Stimulated activated CD8-positive, alpha-beta memory T cell treated with anti-CD3 and anti-CD28 coated beads, Interleukin-7, amount 100 ng/mL, for 24 hours (primary cell): ENCODE data around the gene SS18L1.

ENCODE experiments used
- DNase-seq: peaks from one replicate; pipeline ENCODE4 v3.0.0-alpha.2; 2020; ENCODE audit warnings: low read depth

Gene SS18L1

DNA sequence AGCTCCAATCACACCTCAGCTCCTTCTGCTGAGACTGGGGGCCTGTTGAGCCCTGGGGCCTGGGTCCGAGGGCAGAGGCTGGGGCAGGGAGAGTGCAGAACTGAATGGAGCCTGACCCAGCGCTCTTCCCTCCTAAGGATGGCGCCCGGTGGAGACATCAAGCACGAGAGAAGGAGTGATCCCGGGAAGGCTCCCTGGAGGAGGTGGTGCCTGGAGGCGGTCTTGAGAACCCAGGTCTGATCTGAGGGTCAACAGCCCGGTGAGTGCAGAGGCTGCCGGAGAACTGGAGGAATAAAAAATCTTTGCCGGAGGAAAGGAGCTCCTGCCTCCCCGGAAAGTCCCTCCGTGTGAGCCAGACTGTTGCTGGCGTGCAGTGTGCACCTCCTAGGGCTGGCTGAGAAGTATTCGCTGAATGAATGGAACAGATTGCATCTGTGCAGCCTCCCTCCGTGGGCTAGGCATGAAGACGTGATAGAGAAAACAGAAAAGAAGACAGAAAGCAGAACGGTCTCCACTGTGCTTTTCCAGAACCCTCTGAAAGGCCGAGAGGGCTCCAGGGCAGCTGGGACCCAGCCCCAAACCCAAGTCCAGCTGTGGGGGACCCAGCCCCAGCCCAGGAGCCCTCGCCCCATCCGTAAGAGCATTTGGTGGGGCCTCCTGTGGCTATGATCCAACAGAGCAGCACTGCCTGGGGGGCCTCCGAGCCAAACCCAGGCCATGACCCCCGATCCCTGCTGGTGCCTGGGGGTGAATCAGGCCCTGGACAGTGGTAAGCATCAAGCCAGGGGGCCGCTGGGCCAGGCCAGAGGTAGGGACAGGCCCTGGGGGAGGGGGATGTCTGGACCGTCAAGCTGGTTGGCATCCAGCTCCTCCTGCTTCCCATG lies 83.4 kb downstream of the SS18L1 start:
- no peak for DNase-seq

DNA sequence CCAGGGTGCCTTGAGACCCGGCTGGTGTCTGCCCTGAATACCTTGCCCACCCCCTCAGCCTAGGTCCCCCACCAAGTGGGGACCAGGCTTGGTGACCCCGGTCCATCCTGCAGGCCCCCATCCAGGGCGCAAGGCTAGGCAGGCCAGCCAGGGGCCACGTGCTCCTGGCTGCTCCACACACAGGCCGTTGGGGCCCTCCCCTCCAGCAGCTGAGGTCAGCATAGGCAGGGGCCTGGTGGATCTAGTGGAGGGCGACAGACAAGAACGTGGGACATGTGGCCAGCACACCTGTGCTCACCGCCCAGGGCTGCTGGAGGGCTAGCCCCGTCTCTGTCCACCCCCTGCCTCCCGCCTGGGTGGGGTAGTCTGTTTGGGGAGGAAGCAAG lies 84.0 kb downstream of the SS18L1 start:
- no peak for DNase-seq

DNA sequence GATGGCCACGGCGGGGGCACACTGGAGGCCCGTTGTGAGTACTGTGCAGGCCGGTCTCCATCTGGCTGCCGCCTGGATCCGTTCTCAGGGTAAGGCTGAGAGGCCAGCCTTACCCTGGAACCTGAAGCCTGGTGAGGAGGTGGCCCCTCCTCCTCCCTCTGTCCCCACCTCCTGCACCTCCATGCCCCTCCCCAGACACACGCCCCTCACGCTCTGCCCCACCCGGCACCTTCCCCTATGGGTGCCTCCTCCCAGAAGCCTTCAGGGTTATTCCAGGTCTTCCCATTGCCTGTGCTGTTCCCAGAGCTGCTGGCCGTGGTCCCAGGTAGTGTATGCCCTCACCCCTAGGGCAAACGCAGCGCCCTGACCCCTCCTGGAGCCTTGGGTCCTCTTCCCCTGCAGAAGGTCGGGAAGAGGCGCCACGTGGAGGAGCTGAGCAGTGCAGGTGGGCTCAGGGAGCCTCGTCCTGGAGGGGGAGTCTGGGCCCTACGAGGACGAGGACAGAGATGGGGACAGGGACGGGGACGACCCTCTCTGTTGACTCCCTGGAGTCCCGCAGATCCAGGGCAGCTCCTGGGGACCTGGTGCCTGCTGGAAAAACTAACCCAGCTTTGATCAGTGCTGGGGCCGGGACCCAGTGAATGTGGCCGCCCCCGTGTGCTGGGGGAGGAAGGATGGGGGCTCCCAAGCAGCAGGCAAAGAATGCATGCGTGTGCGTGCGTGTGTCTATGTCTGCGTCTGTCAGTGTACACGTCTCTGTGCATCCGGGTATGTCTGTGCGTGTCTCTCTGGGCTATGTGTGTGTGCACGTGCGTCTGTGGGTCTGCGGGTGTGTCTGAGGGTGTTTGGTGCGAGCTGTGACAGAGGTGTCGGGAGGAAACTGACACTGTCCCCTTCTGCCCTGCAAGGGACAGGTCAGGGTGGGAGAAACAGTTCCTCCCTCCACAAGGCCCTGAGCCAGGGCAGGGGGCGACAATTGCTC lies 84.7 kb downstream of the SS18L1 start:
- DNase-seq, result no peak

DNA sequence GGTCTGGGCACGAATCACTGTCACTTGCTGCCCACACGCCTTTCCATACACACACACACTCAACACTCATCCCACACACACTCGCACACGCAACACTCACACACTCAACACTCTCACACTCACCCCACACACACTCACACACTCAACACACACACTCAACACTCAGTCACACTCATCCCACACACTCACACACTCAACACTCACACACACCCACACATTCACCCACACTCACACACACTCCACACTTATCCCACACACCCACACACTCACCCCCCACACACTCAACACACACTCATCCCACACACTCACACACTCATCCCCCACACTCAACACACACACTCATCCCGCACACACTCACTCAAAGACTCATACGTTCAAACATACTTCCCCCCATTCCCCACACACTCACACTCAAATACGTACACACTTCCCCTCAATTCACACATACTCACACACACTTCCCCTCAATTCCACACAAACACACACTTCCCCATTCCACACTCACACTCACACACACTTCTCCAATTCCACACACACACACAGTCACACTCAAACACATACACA lies 85.5 kb downstream of the SS18L1 start:
- no peak for DNase-seq

DNA sequence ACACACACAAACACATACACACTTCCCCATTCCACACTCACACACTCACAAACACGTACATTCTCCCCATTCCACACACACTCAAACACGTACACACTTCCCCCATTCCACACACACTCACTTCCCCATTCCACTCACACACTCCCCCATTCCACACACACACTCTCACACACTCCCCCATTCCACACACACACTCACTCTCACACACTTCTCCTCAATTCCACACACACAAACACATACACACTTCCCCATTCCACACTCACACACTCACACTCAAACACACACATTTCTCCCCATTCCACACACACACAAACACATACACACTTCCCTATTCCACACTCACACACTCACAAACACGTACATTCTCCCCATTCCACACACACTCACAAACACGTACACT lies 86.1 kb downstream of the SS18L1 start:
- no peak for DNase-seq

DNA sequence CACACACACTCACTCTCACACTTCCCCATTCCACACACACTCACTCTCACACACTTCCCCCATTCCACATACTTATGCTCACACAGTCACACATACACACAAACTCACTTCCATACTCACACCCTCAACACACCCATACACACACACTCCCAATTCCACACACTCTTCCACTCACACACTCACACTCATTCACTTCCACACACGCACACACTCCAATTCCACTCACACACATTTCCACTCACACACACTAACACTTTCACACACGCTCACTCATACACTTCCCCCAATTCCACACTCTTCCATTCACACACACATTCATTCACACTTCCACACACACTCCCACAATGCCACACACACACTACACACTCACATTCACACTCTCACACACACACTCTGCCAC lies 86.7 kb downstream of the SS18L1 start:
- no peak for DNase-seq

DNA sequence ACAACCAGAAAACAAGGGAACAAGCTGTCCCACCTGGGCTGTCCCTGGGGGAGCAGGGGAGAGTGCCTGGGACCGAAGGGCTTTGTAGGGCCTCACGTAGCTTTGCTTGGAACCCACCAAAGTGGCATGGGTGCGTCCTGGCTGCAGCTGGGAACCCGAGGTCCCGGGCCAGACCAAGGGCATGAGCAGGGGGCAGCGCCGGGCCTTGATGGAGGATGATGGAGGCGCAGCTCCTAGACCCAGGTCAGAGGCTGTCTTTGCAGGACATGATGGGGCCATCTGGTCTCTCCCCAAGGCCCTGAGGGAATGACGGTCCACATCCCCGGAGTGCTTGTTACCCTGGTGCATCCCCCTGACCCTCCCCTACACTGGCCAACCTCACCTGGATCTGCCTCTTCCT lies 87.1 kb downstream of the SS18L1 start:
- DNase-seq, result no peak

DNA sequence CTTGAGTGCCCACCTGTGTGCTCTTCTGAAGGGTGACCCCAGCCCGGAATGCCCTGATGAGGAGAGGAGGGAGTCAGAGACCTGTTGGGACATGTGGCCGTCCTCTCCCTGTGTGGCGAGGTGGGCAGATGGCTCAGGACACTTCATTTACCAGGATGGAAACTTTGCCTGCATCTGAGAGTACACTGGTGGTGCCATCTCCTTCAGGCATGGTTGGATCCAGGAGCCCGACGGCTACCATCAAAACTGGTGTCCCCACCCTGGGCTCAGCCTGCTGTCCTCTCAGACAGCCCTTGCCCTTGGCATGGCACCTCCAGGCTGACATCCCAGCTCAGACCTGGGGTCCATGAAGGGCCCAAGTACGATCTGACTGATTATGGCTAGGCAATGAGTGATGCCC lies 87.7 kb downstream of the SS18L1 start:
- DNase-seq, result no peak
